WTC11 (cell line): Measurements from ENCODE around the gene MRPS23. TPM values are rescaled to one million over a fixed set of nuclear protein-coding genes. Genes with fewer than 3 reads are reported as not detected.

ENCODE experiments used
- ATAC-seq: fragments of 200-7000 bp; cut with Tn5 transposase; 2 replicates; pipeline ENCODE4 v1.10.0; 2021; ENCODE audit warnings: mild to moderate bottlenecking, moderate library complexity
- CTCF ChIA-PET: fragments of 300-600 bp; sonication (Branson Sonifier 250); formaldehyde crosslinking; loops from one replicate; lab custom pipeline; 2021; ENCODE audit warnings: antibody characterized with exemption; lab: Charles Lee
- POLR2A ChIA-PET: fragments of 350-600 bp; sonication (Branson Sonifier 250); formaldehyde crosslinking; loops from one replicate; lab custom pipeline; 2021; ENCODE audit warnings: antibody characterized with exemption; lab: Charles Lee
- DNase-seq: peaks from one replicate; pipeline ENCODE4 v3.0.0; 2021; ENCODE audit warnings: low spot score
- H3K27ac Mint-ChIP-seq: 2 replicates; pipeline ENCODE4 v1.8.0; 2021; ENCODE audit warnings: mixed read lengths
- H3K27me3 Mint-ChIP-seq: 2 replicates; pipeline ENCODE4 v1.8.0; 2021; ENCODE audit warnings: low read depth, mild to moderate bottlenecking, moderate library complexity, mixed read lengths
- H3K36me3 Mint-ChIP-seq: 2 replicates; pipeline ENCODE4 v1.8.0; 2021; ENCODE audit warnings: mixed read lengths
- H3K4me1 Mint-ChIP-seq: 2 replicates; pipeline ENCODE4 v1.8.0; 2022; ENCODE audit warnings: mixed read lengths
- H3K4me3 Mint-ChIP-seq: 2 replicates; pipeline ENCODE4 v1.8.0; 2021; ENCODE audit warnings: mild to moderate bottlenecking, moderate library complexity, mixed read lengths
- H3K9me3 Mint-ChIP-seq: 2 replicates; pipeline ENCODE4 v1.8.0; 2021; ENCODE audit warnings: mixed read lengths
- EMX1 ChIP-seq: fragments of 250-450 bp; sonication (Bioruptor Pico); IDR thresholded peaks from 2 replicates; pipeline ENCODE4 v1.8.0; 2021; ENCODE audit warnings: mild to moderate bottlenecking
- IRF2 ChIP-seq: sonication (generic); formaldehyde crosslinking; IDR thresholded peaks from 2 replicates; pipeline ENCODE4 v1.8.0; 2022; ENCODE audit warnings: low read depth, missing genetic modification reagents, borderline replicate concordance
- NR3C1 ChIP-seq: sonication (generic); formaldehyde crosslinking; conservative IDR thresholded peaks from 2 replicates; pipeline ENCODE4 v1.8.1; 2023; ENCODE audit warnings: low read depth, mild to moderate bottlenecking, missing genetic modification reagents
- RELA ChIP-seq: sonication (generic); formaldehyde crosslinking; IDR thresholded peaks from 2 replicates; pipeline ENCODE4 v1.8.1; 2022; ENCODE audit warnings: missing genetic modification reagents, mild to moderate bottlenecking, borderline replicate concordance
- ZNF138 ChIP-seq: sonication (generic); formaldehyde crosslinking; conservative IDR thresholded peaks from 2 replicates; pipeline ENCODE4 v1.8.1; 2022; ENCODE audit warnings: mild to moderate bottlenecking, moderate library complexity, missing genetic modification reagents
- ZNF219 ChIP-seq: sonication (generic); formaldehyde crosslinking; IDR thresholded peaks from 2 replicates; pipeline ENCODE4 v1.8.0; 2023; ENCODE audit warnings: missing genetic modification reagents, mild to moderate bottlenecking, borderline replicate concordance
- ZNF232 ChIP-seq: sonication (generic); formaldehyde crosslinking; IDR thresholded peaks from 2 replicates; pipeline ENCODE4 v1.8.0; 2022; ENCODE audit warnings: mild to moderate bottlenecking, missing genetic modification reagents
- ZNF416 ChIP-seq: fragments of 250-450 bp; sonication (Bioruptor Pico); IDR thresholded peaks from 2 replicates; pipeline ENCODE4 v1.9.0; 2021; ENCODE audit warnings: mild to moderate bottlenecking, inconsistent platforms
- total RNA-seq: library from RNA; stranded (reverse); gene quantifications from 3 replicates; pipeline ENCODE4 v1.2.3, GENCODE V29; 2021
- TF ChIP-seq, protein P1 (sequence below): sonication (generic); formaldehyde crosslinking; IDR thresholded peaks from 2 replicates; pipeline ENCODE4 v1.8.1; 2022; ENCODE audit warnings: missing genetic modification reagents, borderline replicate concordance
- TF ChIP-seq, protein P2 (sequence below): sonication (generic); formaldehyde crosslinking; IDR thresholded peaks from 2 replicates; pipeline ENCODE4 v1.8.1; 2023; ENCODE audit warnings: mild to moderate bottlenecking, moderate library complexity, missing genetic modification reagents
- TF ChIP-seq, protein P3 (sequence below): fragments of 250-450 bp; sonication (Bioruptor Pico); IDR thresholded peaks from 2 replicates; pipeline ENCODE4 v1.9.0; 2021; ENCODE audit warnings: mild to moderate bottlenecking
- TF ChIP-seq, protein P4 (sequence below): fragments of 200-600 bp; IDR thresholded peaks from 2 replicates; pipeline ENCODE4 v1.8.0; 2022; ENCODE audit warnings: antibody characterized with exemption
- TF ChIP-seq, protein P5 (sequence below): sonication (generic); formaldehyde crosslinking; IDR thresholded peaks from 2 replicates; pipeline ENCODE4 v1.8.0; 2022; ENCODE audit warnings: mild to moderate bottlenecking, missing genetic modification reagents
- TF ChIP-seq, protein P6 (sequence below): fragments of 250-450 bp; sonication (Bioruptor Pico); IDR thresholded peaks from 2 replicates; pipeline ENCODE4 v1.9.0; 2021; ENCODE audit warnings: moderate library complexity, mild to moderate bottlenecking, inconsistent platforms, borderline replicate concordance

MRPS23 gene
- total RNA-seq, 1 experiment from 2014 or later, result 65.3 TPM

DNA sequence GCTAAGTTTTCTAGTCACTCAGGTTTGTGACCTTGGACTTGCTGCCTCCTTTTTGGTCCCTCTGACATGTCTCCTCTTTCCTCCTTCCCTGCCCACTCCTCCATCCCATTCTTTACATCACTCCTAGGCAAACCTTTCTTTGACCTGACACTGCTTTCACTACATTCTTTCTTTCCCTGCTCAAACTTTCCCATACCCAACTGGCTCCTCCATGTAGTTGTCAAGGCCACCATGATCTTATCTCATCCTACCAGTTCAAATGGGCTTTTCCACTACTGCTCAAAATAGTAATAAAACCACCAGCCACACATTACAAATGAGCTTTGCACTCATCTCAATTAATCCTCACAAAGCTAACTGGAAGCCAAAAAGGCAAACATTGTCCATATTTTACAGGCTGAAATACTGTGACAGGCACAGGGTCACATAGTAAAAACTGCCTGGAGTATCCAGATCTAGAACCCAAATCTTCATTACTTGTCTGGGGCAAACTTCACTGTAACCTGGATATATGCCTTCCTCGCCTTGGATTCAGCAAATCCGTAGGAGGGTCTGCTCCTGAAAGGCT lies 14.4 kb downstream of the MRPS23 start:
- POLR2A ChIA-PET, result no interaction called here
- peaks cover 16% of the 10 kb centered on the region for H3K4me1 Mint-ChIP-seq
- TF ChIP-seq NR3C1 (CRISPR knock-in tag) (no peak), IRF2 (CRISPR knock-in tag) (no peak), EMX1 (CRISPR knock-in tag) (no peak), ZNF416 (no peak), ZNF232 (no peak)
- TF ChIP-seq, protein P1, sequence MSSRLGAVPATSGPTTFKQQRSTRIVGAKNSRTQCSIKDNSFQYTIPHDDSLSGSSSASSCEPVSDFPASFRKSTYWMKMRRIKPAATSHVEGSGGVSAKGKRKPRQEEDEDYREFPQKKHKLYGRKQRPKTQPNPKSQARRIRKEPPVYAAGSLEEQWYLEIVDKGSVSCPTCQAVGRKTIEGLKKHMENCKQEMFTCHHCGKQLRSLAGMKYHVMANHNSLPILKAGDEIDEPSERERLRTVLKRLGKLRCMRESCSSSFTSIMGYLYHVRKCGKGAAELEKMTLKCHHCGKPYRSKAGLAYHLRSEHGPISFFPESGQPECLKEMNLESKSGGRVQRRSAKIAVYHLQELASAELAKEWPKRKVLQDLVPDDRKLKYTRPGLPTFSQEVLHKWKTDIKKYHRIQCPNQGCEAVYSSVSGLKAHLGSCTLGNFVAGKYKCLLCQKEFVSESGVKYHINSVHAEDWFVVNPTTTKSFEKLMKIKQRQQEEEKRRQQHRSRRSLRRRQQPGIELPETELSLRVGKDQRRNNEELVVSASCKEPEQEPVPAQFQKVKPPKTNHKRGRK (CRISPR knock-in tag), result no peak
- TF ChIP-seq, all 79 proteins: peak for 0
- ATAC-seq, result no peak
- no peaks in the 10 kb centered on the region for H3K27me3 Mint-ChIP-seq
- no peak overlapping the region for H3K4me3 Mint-ChIP-seq
- H3K9me3 Mint-ChIP-seq, result no peaks in the 10 kb centered on the region
- CTCF ChIA-PET, result interaction anchor here (0.6 to 3.8 kb wide), 4 partner anchors 12 to 105 kb away, joined by 3 to 78 read pairs (median 32); no protein-coding TSS in a partner anchor
- no peak overlapping the region for H3K27ac Mint-ChIP-seq
- peaks cover 16% of the 10 kb centered on the region for H3K36me3 Mint-ChIP-seq
- no peak for DNase-seq

DNA sequence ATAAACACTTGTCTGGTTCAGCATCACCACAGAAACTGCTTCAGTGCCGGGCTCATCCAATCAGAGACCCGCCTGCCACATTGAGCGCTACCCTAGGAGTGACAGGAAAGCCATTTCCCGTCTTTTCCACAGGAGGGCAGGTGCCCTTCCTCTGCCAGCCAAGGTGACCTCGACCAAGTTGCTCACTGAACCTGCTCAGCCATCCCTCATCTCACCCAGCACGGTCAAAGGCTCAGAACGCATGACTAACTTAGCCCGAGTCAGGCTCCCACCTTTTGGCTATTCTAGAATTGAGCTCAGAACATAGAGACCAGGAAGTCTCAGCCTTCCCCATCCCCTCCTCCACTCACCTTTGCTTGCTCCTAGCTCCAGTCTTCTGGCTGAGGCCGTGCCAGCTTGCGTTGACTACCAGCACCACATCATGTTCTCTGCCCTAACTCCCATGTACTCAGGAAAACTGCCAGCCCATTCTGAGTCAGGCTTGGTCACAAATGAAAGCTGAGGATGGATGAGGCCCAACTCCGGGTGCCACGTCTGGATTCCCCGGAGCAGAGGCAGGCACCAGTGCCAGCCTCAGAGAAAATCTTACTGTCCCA lies 15.6 kb downstream of the MRPS23 start:
- no peak overlapping the region for H3K4me3 Mint-ChIP-seq
- DNase-seq, result peak; percentile 49
- no peak for TF ChIP-seq ZNF219
- TF ChIP-seq, protein P2, sequence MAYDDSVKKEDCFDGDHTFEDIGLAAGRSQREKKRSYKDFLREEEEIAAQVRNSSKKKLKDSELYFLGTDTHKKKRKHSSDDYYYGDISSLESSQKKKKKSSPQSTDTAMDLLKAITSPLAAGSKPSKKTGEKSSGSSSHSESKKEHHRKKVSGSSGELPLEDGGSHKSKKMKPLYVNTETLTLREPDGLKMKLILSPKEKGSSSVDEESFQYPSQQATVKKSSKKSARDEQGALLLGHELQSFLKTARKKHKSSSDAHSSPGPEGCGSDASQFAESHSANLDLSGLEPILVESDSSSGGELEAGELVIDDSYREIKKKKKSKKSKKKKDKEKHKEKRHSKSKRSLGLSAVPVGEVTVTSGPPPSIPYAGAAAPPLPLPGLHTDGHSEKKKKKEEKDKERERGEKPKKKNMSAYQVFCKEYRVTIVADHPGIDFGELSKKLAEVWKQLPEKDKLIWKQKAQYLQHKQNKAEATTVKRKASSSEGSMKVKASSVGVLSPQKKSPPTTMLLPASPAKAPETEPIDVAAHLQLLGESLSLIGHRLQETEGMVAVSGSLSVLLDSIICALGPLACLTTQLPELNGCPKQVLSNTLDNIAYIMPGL (CRISPR knock-in tag), result no peak
- TF ChIP-seq, protein P3, sequence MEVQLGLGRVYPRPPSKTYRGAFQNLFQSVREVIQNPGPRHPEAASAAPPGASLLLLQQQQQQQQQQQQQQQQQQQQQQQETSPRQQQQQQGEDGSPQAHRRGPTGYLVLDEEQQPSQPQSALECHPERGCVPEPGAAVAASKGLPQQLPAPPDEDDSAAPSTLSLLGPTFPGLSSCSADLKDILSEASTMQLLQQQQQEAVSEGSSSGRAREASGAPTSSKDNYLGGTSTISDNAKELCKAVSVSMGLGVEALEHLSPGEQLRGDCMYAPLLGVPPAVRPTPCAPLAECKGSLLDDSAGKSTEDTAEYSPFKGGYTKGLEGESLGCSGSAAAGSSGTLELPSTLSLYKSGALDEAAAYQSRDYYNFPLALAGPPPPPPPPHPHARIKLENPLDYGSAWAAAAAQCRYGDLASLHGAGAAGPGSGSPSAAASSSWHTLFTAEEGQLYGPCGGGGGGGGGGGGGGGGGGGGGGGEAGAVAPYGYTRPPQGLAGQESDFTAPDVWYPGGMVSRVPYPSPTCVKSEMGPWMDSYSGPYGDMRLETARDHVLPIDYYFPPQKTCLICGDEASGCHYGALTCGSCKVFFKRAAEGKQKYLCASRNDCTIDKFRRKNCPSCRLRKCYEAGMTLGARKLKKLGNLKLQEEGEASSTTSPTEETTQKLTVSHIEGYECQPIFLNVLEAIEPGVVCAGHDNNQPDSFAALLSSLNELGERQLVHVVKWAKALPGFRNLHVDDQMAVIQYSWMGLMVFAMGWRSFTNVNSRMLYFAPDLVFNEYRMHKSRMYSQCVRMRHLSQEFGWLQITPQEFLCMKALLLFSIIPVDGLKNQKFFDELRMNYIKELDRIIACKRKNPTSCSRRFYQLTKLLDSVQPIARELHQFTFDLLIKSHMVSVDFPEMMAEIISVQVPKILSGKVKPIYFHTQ (CRISPR knock-in tag), result no peak
- TF ChIP-seq, protein P4, sequence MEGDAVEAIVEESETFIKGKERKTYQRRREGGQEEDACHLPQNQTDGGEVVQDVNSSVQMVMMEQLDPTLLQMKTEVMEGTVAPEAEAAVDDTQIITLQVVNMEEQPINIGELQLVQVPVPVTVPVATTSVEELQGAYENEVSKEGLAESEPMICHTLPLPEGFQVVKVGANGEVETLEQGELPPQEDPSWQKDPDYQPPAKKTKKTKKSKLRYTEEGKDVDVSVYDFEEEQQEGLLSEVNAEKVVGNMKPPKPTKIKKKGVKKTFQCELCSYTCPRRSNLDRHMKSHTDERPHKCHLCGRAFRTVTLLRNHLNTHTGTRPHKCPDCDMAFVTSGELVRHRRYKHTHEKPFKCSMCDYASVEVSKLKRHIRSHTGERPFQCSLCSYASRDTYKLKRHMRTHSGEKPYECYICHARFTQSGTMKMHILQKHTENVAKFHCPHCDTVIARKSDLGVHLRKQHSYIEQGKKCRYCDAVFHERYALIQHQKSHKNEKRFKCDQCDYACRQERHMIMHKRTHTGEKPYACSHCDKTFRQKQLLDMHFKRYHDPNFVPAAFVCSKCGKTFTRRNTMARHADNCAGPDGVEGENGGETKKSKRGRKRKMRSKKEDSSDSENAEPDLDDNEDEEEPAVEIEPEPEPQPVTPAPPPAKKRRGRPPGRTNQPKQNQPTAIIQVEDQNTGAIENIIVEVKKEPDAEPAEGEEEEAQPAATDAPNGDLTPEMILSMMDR, result no peak
- no peak for TF ChIP-seq IRF2 (CRISPR knock-in tag)
- TF ChIP-seq, protein P5, sequence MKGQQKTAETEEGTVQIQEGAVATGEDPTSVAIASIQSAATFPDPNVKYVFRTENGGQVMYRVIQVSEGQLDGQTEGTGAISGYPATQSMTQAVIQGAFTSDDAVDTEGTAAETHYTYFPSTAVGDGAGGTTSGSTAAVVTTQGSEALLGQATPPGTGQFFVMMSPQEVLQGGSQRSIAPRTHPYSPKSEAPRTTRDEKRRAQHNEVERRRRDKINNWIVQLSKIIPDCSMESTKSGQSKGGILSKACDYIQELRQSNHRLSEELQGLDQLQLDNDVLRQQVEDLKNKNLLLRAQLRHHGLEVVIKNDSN (CRISPR knock-in tag), result no peak
- TF ChIP-seq, protein P6, sequence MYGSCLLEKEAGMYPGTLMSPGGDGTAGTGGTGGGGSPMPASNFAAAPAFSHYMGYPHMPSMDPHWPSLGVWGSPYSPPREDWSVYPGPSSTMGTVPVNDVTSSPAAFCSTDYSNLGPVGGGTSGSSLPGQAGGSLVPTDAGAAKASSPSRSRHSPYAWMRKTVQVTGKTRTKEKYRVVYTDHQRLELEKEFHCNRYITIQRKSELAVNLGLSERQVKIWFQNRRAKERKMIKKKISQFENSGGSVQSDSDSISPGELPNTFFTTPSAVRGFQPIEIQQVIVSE (CRISPR knock-in tag), result no peak
- TF ChIP-seq RELA (CRISPR knock-in tag), result no peak
- TF ChIP-seq ZNF138 (CRISPR knock-in tag), result no peak
- peaks cover 16% of the 10 kb centered on the region for H3K4me1 Mint-ChIP-seq
- no peaks in the 10 kb centered on the region for H3K9me3 Mint-ChIP-seq
- ATAC-seq, result peak; percentile 83
- ChIA-PET CTCF (interaction anchor here (0.5 to 3.8 kb wide), 33 partner anchors 11 to 704 kb away, joined by 3 to 78 read pairs (median 6); partner anchors contain the start of genes CUEDC1, MRPS23 and SRSF1), POLR2A (interaction anchor here (1.5 kb wide), 1 partner anchor 51 kb away, joined by 4 read pairs; no protein-coding TSS in a partner anchor)
- H3K36me3 Mint-ChIP-seq, result peaks cover 9% of the 10 kb centered on the region
- H3K27me3 Mint-ChIP-seq, result no peaks in the 10 kb centered on the region
- 0 out of 2 replicates have a peak overlapping the region, but pooled peaks have one; percentile 24 for H3K27ac Mint-ChIP-seq
